ENCODE data around the gene E2F4.

Gene E2F4

DNA sequence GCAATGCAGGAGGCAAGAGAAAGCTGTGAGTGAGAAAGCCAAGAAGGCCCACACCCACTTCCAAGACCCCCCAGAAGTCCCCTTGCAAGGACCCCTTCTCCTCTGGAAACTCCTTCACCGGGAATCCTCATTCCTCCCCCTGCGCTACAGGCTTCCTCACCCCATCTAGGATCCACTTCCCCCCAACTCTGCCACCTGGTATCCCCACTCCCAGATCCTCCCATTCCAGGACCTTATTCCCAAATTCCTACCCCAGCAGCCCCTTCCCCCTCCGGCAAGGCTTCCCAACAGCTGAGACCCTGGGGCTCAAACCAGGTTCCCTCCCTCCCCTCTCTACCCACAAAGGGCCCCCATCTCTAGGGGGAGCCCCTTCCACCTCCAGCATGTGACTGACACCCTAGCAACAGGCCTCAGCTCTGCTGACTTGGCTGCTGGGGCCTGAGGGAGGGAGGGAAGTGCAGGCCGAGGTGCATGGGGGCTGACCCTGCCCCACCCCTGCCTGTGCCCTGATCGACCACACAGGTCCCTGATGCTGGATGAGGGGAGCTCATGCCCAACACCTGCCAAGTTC, 25.3 kb upstream of the E2F4 start:
- TF ChIP-seq, protein P1, sequence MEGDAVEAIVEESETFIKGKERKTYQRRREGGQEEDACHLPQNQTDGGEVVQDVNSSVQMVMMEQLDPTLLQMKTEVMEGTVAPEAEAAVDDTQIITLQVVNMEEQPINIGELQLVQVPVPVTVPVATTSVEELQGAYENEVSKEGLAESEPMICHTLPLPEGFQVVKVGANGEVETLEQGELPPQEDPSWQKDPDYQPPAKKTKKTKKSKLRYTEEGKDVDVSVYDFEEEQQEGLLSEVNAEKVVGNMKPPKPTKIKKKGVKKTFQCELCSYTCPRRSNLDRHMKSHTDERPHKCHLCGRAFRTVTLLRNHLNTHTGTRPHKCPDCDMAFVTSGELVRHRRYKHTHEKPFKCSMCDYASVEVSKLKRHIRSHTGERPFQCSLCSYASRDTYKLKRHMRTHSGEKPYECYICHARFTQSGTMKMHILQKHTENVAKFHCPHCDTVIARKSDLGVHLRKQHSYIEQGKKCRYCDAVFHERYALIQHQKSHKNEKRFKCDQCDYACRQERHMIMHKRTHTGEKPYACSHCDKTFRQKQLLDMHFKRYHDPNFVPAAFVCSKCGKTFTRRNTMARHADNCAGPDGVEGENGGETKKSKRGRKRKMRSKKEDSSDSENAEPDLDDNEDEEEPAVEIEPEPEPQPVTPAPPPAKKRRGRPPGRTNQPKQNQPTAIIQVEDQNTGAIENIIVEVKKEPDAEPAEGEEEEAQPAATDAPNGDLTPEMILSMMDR (IDR thresholded peaks at IDR 0.05; ENCODE audit: control extremely low read depth, extremely low read depth, low read depth, missing control alignments): no peak
- ChIA-PET POLR2A (no interaction called here), CTCF (interaction anchor here (1.0 to 5.8 kb wide), 7 partner anchors 9 to 149 kb away, joined by 3 to 41 read pairs (median 4); partner anchors contain the start of gene B3GNT9)
- DNase-seq (ENCODE audit: extremely low spot score): no peak

- ChIA-PET POLR2A (no interaction called here), CTCF (interaction anchor here (1.3 to 5.8 kb wide), 8 partner anchors 10 to 188 kb away, joined by 3 to 41 read pairs (median 18); partner anchors contain the start of genes B3GNT9 and EXOC3L1)
- DNase-seq (ENCODE audit: extremely low spot score): no peak
- TF ChIP-seq, protein P1 (IDR thresholded peaks at IDR 0.05; ENCODE audit: control extremely low read depth, extremely low read depth, low read depth, missing control alignments): no peak
Measured at GRCh38 chr16:67167588-67167987, 24.4 kb upstream of the E2F4 start.

DNA sequence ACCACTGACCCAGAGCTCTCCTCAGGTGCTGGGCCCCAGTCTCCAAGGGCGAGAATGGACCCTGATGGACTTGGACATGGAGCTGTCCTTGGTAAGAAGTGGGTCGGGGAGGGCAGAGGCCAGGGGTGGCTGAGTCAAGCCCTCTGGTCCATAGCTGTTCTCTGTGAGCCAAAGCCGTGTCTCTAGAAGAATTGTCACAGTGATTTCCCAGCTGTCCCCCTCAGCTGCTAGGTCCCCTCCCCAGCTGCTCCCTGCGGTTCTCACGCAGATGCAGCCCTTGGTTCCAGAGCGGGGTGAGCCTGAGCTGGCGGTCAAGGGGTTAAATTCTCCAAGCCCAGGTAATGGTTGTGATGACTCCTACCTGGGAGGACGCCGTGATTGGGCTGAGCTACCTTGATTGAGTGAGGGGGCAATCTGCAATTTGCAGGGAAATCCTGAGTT, 22.9 kb upstream of the E2F4 start:
- TF ChIP-seq, protein P1 (IDR thresholded peaks at IDR 0.05; ENCODE audit: control extremely low read depth, extremely low read depth, low read depth, missing control alignments): no peak
- DNase-seq (ENCODE audit: extremely low spot score): no peak
- ChIA-PET POLR2A (no interaction called here), CTCF (interaction anchor here (0.7 to 5.8 kb wide), 13 partner anchors 8 to 190 kb away, joined by 3 to 34 read pairs (median 8); partner anchors contain the start of genes B3GNT9, EXOC3L1, FBXL8 and MATCAP1)

DNA sequence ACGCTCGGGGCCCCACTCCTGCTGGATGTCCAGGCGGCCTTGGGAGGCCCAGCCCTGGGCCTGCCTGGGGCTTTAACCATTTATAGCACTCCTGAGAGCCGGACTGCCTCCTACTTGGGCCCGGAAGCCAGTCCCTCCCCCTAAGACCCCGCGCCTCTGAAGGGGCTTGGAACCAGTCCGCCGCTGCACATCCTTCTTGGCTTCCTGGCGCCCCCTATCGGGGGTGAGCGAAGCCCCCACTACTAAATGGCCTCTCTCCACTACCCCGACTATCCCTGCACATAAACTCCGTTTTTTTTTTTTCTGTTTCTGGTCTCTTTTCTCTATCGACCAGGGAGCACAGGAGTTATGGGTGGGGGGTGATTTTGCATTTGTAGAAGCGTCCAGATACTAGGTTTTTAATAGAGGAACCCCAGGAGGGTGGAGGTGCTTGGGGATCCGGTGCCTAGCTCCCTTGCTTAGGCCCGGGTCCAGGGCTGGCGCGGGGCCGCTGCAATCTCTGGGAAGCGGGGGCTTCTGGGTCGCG, 22.2 kb upstream of the E2F4 start:
- CTCF ChIA-PET: interaction anchor here (0.9 to 5.8 kb wide), 16 partner anchors 9 to 204 kb away, joined by 3 to 34 read pairs (median 4); partner anchors contain the start of genes B3GNT9, E2F4, EXOC3L1 and FBXL8
- DNase-seq (ENCODE audit: extremely low spot score): no peak
- TF ChIP-seq, protein P1 (IDR thresholded peaks at IDR 0.05; ENCODE audit: control extremely low read depth, extremely low read depth, low read depth, missing control alignments): peak; percentile 59
- POLR2A ChIA-PET: no interaction called here

GRCh38 chr16:67170168-67170948, 21.6 kb upstream of the E2F4 start, which contains the start of gene NOL3:
NOL3 (plus strand) TSS chr16:67170538.
- TF ChIP-seq, protein P1 (IDR thresholded peaks at IDR 0.05; ENCODE audit: control extremely low read depth, extremely low read depth, low read depth, missing control alignments): no peak
- CTCF ChIA-PET: interaction anchor here (0.7 to 5.8 kb wide), 19 partner anchors 10 to 216 kb away, joined by 3 to 34 read pairs (median 4); partner anchors contain the start of genes B3GNT9, E2F4, EXOC3L1 and FBXL8
- DNase-seq (ENCODE audit: extremely low spot score): peak; percentile 83
- POLR2A ChIA-PET: interaction anchor here (0.5 kb wide), 1 partner anchor 88 kb away, joined by 5 read pairs; no protein-coding TSS in a partner anchor
